Measurements from ENCODE around the gene RTF1. TPM values are rescaled to one million over a fixed set of nuclear protein-coding genes. Genes with fewer than 3 reads are reported as not detected.

Gene RTF1
- total RNA-seq, 1 experiment from 2014 or later = 47.6 TPM

DNA sequence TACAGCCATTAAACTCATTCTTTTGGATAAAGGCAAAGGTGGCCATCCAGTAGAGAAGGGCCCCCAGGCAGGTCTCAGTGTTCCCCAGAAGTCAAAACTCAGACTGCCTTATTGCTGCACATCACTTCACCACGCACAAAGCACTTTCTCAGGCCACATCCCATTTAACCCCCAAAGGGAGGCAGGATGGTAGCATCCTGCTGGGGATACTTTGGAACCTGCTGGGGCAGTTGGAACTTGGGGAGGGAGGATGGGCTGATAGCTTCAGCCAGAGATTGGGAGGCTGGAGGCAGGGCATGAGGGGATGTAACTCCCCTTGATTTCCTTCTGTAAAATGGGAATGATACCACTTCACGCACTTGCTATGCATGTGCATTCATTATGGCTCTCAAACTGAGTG lies 81.8 kb downstream of the RTF1 start:
- ChIA-PET POLR2A (ENCODE audit: low non-redundant PET) (no interaction called here), CTCF (no interaction called here)
- H3K27me3 ChIP-seq (replicated peaks; ENCODE audit: insufficient read depth, low read depth, low read length, poor library complexity) = no peaks in the 10 kb centered on the region

DNA sequence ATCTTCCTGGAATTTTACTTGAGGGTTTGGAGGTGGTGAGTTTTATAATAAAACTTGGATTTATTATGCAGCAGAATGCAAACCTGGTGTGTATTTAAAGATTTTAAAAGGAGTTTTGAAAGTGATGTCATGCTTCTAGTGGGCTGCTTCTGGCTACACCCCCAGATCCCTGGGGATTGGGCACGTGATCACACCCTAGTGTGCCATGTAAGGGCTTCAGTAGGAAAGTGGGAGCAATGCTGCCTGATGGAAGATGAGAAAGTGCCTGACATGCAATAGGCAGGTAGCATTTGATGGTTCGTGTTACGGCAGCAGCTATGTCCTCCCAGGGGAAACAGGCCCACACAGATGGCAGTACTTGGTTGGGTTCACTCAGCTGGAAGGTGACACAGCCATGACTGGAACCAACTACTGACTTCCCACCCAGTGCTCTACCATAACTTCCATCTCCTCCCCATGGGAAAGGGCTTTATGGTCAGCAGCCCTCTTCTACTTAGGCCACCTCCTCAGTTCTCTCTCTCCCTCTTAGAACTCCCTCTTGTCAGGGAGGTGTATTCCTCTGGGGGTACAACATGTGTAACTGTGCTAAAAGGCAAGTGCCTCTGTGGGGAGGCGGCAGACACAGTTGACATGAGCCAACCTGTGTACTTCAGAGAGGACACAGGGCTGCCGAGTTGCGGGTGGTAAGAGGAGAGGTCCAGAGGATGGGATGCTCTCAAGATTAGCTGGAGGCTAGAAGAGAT lies 82.4 kb downstream of the RTF1 start:
- Histone ChIP-seq H3K9me3 (ENCODE audit: low read depth, low read length, poor library complexity, severe bottlenecking) (no peaks in the 10 kb centered on the region), H3K4me3 (ENCODE audit: low read depth, low read length, poor library complexity, severe bottlenecking) (no peak overlapping the region), H3K27ac (ENCODE audit: low read depth, low read length, poor library complexity, severe bottlenecking) (no peak overlapping the region), H3K27me3 (replicated peaks; ENCODE audit: insufficient read depth, low read depth, low read length, poor library complexity) (no peaks in the 10 kb centered on the region), H3K4me1 (ENCODE audit: insufficient read depth, low read length, poor library complexity, severe bottlenecking) (peaks cover 22% of the 10 kb centered on the region), H3K36me3 (ENCODE audit: insufficient read depth, low read length, poor library complexity, severe bottlenecking) (no peaks in the 10 kb centered on the region)
- TF ChIP-seq, protein P1, sequence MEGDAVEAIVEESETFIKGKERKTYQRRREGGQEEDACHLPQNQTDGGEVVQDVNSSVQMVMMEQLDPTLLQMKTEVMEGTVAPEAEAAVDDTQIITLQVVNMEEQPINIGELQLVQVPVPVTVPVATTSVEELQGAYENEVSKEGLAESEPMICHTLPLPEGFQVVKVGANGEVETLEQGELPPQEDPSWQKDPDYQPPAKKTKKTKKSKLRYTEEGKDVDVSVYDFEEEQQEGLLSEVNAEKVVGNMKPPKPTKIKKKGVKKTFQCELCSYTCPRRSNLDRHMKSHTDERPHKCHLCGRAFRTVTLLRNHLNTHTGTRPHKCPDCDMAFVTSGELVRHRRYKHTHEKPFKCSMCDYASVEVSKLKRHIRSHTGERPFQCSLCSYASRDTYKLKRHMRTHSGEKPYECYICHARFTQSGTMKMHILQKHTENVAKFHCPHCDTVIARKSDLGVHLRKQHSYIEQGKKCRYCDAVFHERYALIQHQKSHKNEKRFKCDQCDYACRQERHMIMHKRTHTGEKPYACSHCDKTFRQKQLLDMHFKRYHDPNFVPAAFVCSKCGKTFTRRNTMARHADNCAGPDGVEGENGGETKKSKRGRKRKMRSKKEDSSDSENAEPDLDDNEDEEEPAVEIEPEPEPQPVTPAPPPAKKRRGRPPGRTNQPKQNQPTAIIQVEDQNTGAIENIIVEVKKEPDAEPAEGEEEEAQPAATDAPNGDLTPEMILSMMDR (conservative IDR thresholded peaks at IDR 0.05; ENCODE audit: low read depth, low read length) = no peak
- TF ChIP-seq EZH2 (IDR thresholded peaks at IDR 0.05; ENCODE audit: borderline replicate concordance, low read depth, low read length, poor library complexity, severe bottlenecking) = no peak
- BruUV-seq (replicated peaks) = no TSS peak
- ChIA-PET CTCF (no interaction called here), POLR2A (ENCODE audit: low non-redundant PET) (no interaction called here)
- DNase-seq (ENCODE audit: low spot score) = peak; percentile 61
- intact Hi-C loops (cut with micrococcal nuclease; ENCODE audit: unreplicated experiment) = no loop called here

More for the DNA sequence above, 81.8 kb downstream of the RTF1 start:
- intact Hi-C loops (cut with micrococcal nuclease; ENCODE audit: unreplicated experiment) = no loop called here
- Histone ChIP-seq H3K9me3 (ENCODE audit: low read depth, low read length, poor library complexity, severe bottlenecking) (no peaks in the 10 kb centered on the region), H3K4me3 (ENCODE audit: low read depth, low read length, poor library complexity, severe bottlenecking) (no peak overlapping the region), H3K4me1 (ENCODE audit: insufficient read depth, low read length, poor library complexity, severe bottlenecking) (peaks cover 24% of the 10 kb centered on the region), H3K36me3 (ENCODE audit: insufficient read depth, low read length, poor library complexity, severe bottlenecking) (no peaks in the 10 kb centered on the region), H3K27ac (ENCODE audit: low read depth, low read length, poor library complexity, severe bottlenecking) (no peak overlapping the region)
- no peak for DNase-seq (ENCODE audit: low spot score)
- no TSS peak for BruUV-seq (replicated peaks)
- TF ChIP-seq, protein P1 (conservative IDR thresholded peaks at IDR 0.05; ENCODE audit: low read depth, low read length) = no peak
- no peak for TF ChIP-seq EZH2 (IDR thresholded peaks at IDR 0.05; ENCODE audit: borderline replicate concordance, low read depth, low read length, poor library complexity, severe bottlenecking)

DNA sequence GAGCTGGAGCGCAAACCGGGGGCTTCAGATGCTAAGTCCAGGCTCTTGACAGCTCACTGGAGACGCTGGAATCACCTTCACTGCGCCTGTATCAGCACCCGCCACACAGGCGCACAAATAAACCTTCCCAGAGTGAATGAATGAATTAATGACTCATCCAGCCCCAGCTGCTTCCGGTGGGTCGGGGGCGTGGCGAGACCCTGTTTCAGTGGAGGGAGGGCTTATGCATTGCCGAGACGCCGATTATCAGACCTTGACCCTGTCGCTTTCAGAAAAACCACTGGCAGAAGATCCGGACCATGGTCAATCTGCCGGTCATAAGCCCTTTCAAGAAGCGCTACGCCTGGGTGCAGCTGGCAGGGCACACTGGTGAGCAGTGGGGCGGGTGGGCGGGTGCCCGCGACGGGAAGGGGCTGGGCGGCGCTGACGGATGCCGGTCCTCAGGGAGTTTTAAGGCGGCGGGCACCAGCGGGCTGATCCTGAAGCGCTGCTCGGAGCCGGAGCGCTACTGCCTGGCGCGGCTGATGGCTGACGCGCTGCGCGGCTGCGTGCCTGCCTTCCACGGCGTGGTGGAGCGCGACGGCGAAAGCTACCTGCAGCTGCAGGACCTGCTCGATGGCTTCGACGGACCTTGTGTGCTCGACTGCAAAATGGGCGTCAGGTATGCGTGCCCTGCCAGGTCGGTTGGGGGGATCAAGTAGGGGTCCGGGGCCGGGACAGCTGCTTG lies 84.5 kb downstream of the RTF1 start:
- no TSS peak for BruUV-seq (replicated peaks)
- Histone ChIP-seq H3K27me3 (replicated peaks; ENCODE audit: insufficient read depth, low read depth, low read length, poor library complexity) (no peaks in the 10 kb centered on the region), H3K27ac (ENCODE audit: low read depth, low read length, poor library complexity, severe bottlenecking) (no peak overlapping the region), H3K36me3 (ENCODE audit: insufficient read depth, low read length, poor library complexity, severe bottlenecking) (no peaks in the 10 kb centered on the region), H3K9me3 (ENCODE audit: low read depth, low read length, poor library complexity, severe bottlenecking) (no peaks in the 10 kb centered on the region), H3K4me3 (ENCODE audit: low read depth, low read length, poor library complexity, severe bottlenecking) (peak overlapping the region; percentile 45), H3K4me1 (ENCODE audit: insufficient read depth, low read length, poor library complexity, severe bottlenecking) (peaks cover 20% of the 10 kb centered on the region)
- DNase-seq (ENCODE audit: low spot score) = peak; percentile 89
- TF ChIP-seq EZH2 (IDR thresholded peaks at IDR 0.05; ENCODE audit: borderline replicate concordance, low read depth, low read length, poor library complexity, severe bottlenecking) = no peak
- TF ChIP-seq, protein P1 (conservative IDR thresholded peaks at IDR 0.05; ENCODE audit: low read depth, low read length) = no peak
- intact Hi-C loops (cut with micrococcal nuclease; ENCODE audit: unreplicated experiment) = no loop called here
- ChIA-PET CTCF (no interaction called here), POLR2A (ENCODE audit: low non-redundant PET) (no interaction called here)

Data from A673 (cell line).